ENCODE results near the gene SAMD8. TPM values are rescaled to one million over a fixed set of nuclear protein-coding genes. Genes with fewer than 3 reads are reported as not detected.

The SAMD8 gene
- total and polyA plus RNA-seq, 2 donors (not counting 1 experiment from before 2014, with no cell fraction given), result 15.9 to 35.7 TPM

DNA sequence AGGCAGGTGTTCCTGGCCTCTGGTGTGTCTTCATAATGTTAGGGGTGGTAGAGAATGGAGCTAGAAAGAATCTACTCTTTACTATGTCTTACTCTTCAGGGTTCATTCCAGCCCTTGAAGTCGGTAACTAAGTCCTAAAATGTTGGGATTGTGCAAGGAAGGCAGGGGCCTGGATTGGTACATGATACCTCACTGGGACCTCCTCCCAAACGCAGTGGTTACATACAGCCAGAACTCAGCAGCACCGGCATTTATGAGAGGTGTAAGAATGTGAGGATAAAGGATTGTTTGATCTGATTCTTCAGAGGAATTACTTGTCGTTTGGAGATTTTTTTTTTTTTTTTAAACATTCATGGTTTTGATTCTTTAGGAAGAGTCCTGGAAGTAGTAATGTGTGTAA is 117.4 kb downstream of the SAMD8 start:
- Histone ChIP-seq H3K27ac (ENCODE audit: low read length in 2 of 2) (peak overlapping the region; percentile 4 to 37), H3K4me2 (replicated peaks; ENCODE audit: low read depth, low read length, poor library complexity, severe bottlenecking) (no peak overlapping the region), H3K9ac (ENCODE audit: low read length) (no peak overlapping the region), H3K36me3 (replicated peaks in 1 of 2; ENCODE audit: control extremely low read depth in 1 of 2, control insufficient read depth in 1 of 2, extremely low read depth in 1 of 2, insufficient read depth in 2 of 2, low read length in 1 of 2) (peaks cover 0 to 64% of the 10 kb centered on the region in 2 experiments), H2AFZ (ENCODE audit: insufficient read depth, low read depth, low read length, poor library complexity, severe bottlenecking) (no peak overlapping the region), H3K4me1 (ENCODE audit: control insufficient read depth in 2 of 2, insufficient read depth in 2 of 2, low read length in 2 of 2) (peaks cover 4 to 17% of the 10 kb centered on the region in 2 donors), H3K27me3 (replicated peaks in 1 of 4; ENCODE audit: control extremely low read depth in 1 of 4, control insufficient read depth in 3 of 4, insufficient read depth in 4 of 4, low read length in 3 of 4) (no peaks in the 10 kb centered on the region), H3K9me3 (ENCODE audit: control extremely low read depth in 1 of 3, control insufficient read depth in 2 of 3, insufficient read depth in 1 of 3, low read length in 2 of 3) (no peaks in the 10 kb centered on the region), H3K79me2 (ENCODE audit: control insufficient read depth, insufficient read depth, low read length) (peaks cover 35% of the 10 kb centered on the region), H4K20me1 (ENCODE audit: control insufficient read depth, insufficient read depth, low read length, poor library complexity, severe bottlenecking) (peaks cover 26% of the 10 kb centered on the region), H3K4me3 (ENCODE audit: control extremely low read depth in 1 of 5, extremely low read depth in 1 of 5, insufficient read depth in 1 of 5, low read depth in 2 of 5, low read length in 4 of 5) (no peak overlapping the region)
- TF ChIP-seq, protein P1, sequence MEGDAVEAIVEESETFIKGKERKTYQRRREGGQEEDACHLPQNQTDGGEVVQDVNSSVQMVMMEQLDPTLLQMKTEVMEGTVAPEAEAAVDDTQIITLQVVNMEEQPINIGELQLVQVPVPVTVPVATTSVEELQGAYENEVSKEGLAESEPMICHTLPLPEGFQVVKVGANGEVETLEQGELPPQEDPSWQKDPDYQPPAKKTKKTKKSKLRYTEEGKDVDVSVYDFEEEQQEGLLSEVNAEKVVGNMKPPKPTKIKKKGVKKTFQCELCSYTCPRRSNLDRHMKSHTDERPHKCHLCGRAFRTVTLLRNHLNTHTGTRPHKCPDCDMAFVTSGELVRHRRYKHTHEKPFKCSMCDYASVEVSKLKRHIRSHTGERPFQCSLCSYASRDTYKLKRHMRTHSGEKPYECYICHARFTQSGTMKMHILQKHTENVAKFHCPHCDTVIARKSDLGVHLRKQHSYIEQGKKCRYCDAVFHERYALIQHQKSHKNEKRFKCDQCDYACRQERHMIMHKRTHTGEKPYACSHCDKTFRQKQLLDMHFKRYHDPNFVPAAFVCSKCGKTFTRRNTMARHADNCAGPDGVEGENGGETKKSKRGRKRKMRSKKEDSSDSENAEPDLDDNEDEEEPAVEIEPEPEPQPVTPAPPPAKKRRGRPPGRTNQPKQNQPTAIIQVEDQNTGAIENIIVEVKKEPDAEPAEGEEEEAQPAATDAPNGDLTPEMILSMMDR (IDR thresholded peaks at IDR 0.05), result no peak
- TF ChIP-seq EZH2 (IDR thresholded peaks at IDR 0.05; ENCODE audit: borderline replicate concordance, insufficient read depth, low read depth, low read length, poor library complexity, severe bottlenecking), result no peak
- Mint-ChIP-seq H3K4me3 (no peak overlapping the region), H3K27me3 (no peaks in the 10 kb centered on the region), H3K4me1 (peaks cover 45% of the 10 kb centered on the region), H3K27ac (no peak overlapping the region), H3K9me3 (ENCODE audit: insufficient read depth) (no peaks in the 10 kb centered on the region)
- intact Hi-C loops (cut with micrococcal nuclease), result no loop called here
- ATAC-seq (ENCODE audit: low read depth), result no peak
- no peak for DNase-seq
- no CpG with 5 or more reads among the region's 4 CpGs for WGBS (ENCODE audit: insufficient coverage)
- CTCF ChIA-PET, result interaction anchor here (1.1 to 2.0 kb wide), 4 partner anchors 18 to 42 kb away, joined by 3 to 13 read pairs (median 8); partner anchors contain the start of gene VDAC2
- POLR2A ChIA-PET, result no interaction called here

DNA sequence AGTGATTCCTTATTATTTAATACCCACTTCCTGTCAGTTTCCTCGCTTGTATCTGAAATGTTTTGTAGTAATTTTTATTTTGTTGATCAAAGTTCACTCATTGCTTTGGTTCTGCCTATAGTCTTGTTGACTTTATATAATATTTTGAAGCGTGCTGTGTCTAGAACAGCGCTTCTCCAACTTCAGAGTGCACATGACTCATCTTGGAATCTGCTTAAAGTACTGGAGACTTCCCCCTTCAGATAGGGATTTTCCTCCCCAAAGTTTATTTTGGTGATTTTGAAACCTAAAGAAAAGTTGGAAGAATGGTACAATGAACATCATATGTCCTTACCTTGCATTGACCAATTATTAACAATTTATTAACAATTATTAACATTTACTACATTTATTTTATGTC is 118.5 kb downstream of the SAMD8 start:
- H3K79me2 ChIP-seq (ENCODE audit: control insufficient read depth, insufficient read depth, low read length), result peaks cover 27% of the 10 kb centered on the region
- Mint-ChIP-seq H3K27ac (no peak overlapping the region), H3K4me3 (no peak overlapping the region), H3K4me1 (peaks cover 36% of the 10 kb centered on the region), H3K9me3 (ENCODE audit: insufficient read depth) (no peaks in the 10 kb centered on the region), H3K27me3 (no peaks in the 10 kb centered on the region)
- no peak overlapping the region for H3K9ac ChIP-seq (ENCODE audit: low read length)
- WGBS (ENCODE audit: insufficient coverage), result no CpG with 5 or more reads among the region's 3 CpGs
- H2AFZ ChIP-seq (ENCODE audit: insufficient read depth, low read depth, low read length, poor library complexity, severe bottlenecking), result no peak overlapping the region
- H3K4me3 ChIP-seq (ENCODE audit: control extremely low read depth in 1 of 5, extremely low read depth in 1 of 5, insufficient read depth in 1 of 5, low read depth in 2 of 5, low read length in 4 of 5), result no peak overlapping the region
- POLR2A ChIA-PET, result interaction anchor here (1.1 kb wide), 1 partner anchor 19 kb away, joined by 6 read pairs; the partner anchor contains the start of gene VDAC2
- H3K4me1 ChIP-seq (ENCODE audit: control insufficient read depth in 2 of 2, insufficient read depth in 2 of 2, low read length in 2 of 2), result peaks cover 4 to 18% of the 10 kb centered on the region in 2 donors
- H3K27me3 ChIP-seq (replicated peaks in 1 of 4; ENCODE audit: control extremely low read depth in 1 of 4, control insufficient read depth in 3 of 4, insufficient read depth in 4 of 4, low read length in 3 of 4), result no peaks in the 10 kb centered on the region
- TF ChIP-seq, protein P1 (IDR thresholded peaks at IDR 0.05), result no peak
- no peak for TF ChIP-seq EZH2 (IDR thresholded peaks at IDR 0.05; ENCODE audit: borderline replicate concordance, insufficient read depth, low read depth, low read length, poor library complexity, severe bottlenecking)
- H3K9me3 ChIP-seq (ENCODE audit: control extremely low read depth in 1 of 3, control insufficient read depth in 2 of 3, insufficient read depth in 1 of 3, low read length in 2 of 3), result no peaks in the 10 kb centered on the region
- intact Hi-C loops (cut with micrococcal nuclease), result loop anchor here (1.0 to 10.0 kb wide), 9 partner anchors 20 to 1733 kb away; partner anchors contain the start of genes CAMK2G, PPP3CB, SAMD8 and VDAC2
- H4K20me1 ChIP-seq (ENCODE audit: control insufficient read depth, insufficient read depth, low read length, poor library complexity, severe bottlenecking), result peaks cover 18% of the 10 kb centered on the region
- no peak overlapping the region for H3K4me2 ChIP-seq (replicated peaks; ENCODE audit: low read depth, low read length, poor library complexity, severe bottlenecking)
- CTCF ChIA-PET, result interaction anchor here (0.9 to 9.4 kb wide), 13 partner anchors 12 to 986 kb away, joined by 3 to 138 read pairs (median 5); partner anchors contain the start of genes SAMD8 and VDAC2
- H3K27ac ChIP-seq (ENCODE audit: low read length in 2 of 2), result peak overlapping the region in 1 of 2 donors; percentile 37
- DNase-seq, result no peak
- H3K36me3 ChIP-seq (replicated peaks in 1 of 2; ENCODE audit: control extremely low read depth in 1 of 2, control insufficient read depth in 1 of 2, extremely low read depth in 1 of 2, insufficient read depth in 2 of 2, low read length in 1 of 2), result peaks cover 0 to 53% of the 10 kb centered on the region in 2 experiments
- no peak for ATAC-seq (ENCODE audit: low read depth)

Data from B cell (primary cell).